ENCODE results near the gene GLMP. TPM values are rescaled to one million over a fixed set of nuclear protein-coding genes. Genes with fewer than 3 reads are reported as not detected.

The GLMP gene
- total and polyA plus RNA-seq, 2 of the 13 experiments (the other 11 are each of a cell fraction or from before 2014, with no cell fraction given) = 44.6 to 75.8 TPM

DNA sequence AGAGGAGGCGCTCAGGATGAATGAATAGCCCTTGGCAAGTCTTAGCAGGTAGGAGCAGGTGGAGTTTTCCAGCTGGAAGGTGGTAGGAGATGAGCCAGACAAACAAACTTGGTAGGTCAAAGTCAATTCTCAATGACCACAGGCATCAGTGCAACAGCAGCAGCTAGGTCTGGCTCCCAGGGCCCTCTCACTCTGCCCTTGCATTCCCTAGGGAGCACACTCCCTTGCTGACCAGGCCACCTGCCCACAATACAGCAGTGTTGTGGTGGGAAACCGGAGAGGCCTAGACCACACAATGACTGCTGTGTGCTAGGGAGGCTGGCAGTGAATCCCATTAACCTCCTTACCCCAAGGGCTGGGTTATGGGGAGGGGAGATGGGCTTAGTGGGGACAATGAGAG, 34.6 kb downstream of the GLMP start (continued):
- TF ChIP-seq, protein P1, sequence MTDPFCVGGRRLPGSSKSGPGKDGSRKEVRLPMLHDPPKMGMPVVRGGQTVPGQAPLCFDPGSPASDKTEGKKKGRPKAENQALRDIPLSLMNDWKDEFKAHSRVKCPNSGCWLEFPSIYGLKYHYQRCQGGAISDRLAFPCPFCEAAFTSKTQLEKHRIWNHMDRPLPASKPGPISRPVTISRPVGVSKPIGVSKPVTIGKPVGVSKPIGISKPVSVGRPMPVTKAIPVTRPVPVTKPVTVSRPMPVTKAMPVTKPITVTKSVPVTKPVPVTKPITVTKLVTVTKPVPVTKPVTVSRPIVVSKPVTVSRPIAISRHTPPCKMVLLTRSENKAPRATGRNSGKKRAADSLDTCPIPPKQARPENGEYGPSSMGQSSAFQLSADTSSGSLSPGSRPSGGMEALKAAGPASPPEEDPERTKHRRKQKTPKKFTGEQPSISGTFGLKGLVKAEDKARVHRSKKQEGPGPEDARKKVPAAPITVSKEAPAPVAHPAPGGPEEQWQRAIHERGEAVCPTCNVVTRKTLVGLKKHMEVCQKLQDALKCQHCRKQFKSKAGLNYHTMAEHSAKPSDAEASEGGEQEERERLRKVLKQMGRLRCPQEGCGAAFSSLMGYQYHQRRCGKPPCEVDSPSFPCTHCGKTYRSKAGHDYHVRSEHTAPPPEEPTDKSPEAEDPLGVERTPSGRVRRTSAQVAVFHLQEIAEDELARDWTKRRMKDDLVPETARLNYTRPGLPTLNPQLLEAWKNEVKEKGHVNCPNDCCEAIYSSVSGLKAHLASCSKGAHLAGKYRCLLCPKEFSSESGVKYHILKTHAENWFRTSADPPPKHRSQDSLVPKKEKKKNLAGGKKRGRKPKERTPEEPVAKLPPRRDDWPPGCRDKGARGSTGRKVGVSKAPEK (CRISPR knock-in tag; IDR thresholded peaks at IDR 0.05; ENCODE audit: borderline replicate concordance) = no peak
- TF ChIP-seq, protein P2, sequence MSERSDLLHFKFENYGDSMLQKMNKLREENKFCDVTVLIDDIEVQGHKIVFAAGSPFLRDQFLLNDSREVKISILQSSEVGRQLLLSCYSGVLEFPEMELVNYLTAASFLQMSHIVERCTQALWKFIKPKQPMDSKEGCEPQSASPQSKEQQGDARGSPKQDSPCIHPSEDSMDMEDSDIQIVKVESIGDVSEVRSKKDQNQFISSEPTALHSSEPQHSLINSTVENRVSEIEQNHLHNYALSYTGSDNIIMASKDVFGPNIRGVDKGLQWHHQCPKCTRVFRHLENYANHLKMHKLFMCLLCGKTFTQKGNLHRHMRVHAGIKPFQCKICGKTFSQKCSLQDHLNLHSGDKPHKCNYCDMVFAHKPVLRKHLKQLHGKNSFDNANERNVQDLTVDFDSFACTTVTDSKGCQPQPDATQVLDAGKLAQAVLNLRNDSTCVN (CRISPR knock-in tag; IDR thresholded peaks at IDR 0.05; ENCODE audit: borderline replicate concordance) = no peak
- no peak for TF ChIP-seq FOXP1 (IDR thresholded peaks at IDR 0.05)
- no peak for TF ChIP-seq FOXP1 (CRISPR knock-in tag; IDR thresholded peaks at IDR 0.05)
- TF ChIP-seq ARHGAP35 (CRISPR knock-in tag; IDR thresholded peaks at IDR 0.05; ENCODE audit: borderline replicate concordance) = no peak
- TF ChIP-seq, protein P3, sequence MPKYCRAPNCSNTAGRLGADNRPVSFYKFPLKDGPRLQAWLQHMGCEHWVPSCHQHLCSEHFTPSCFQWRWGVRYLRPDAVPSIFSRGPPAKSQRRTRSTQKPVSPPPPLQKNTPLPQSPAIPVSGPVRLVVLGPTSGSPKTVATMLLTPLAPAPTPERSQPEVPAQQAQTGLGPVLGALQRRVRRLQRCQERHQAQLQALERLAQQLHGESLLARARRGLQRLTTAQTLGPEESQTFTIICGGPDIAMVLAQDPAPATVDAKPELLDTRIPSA (CRISPR knock-in tag; IDR thresholded peaks at IDR 0.05; ENCODE audit: borderline replicate concordance) = no peak
- TF ChIP-seq ZSCAN20 (CRISPR knock-in tag; IDR thresholded peaks at IDR 0.05; ENCODE audit: borderline replicate concordance) = no peak
- TF ChIP-seq RFXAP (CRISPR knock-in tag; IDR thresholded peaks at IDR 0.05; ENCODE audit: borderline replicate concordance) = no peak
- TF ChIP-seq NR3C1 (CRISPR knock-in tag; IDR thresholded peaks at IDR 0.05) = no peak
